HG02840 (cell line): ENCODE measurements around the gene HLA-G.

Experiments used
- ATAC-seq: cut with Tn5 transposase; IDR thresholded peaks from one replicate; pipeline ENCODE4 v1.9.1; 2021; ENCODE audit warnings: mild to moderate bottlenecking, moderate library complexity, moderate number of reproducible peaks; ENCODE audit not compliant: unreplicated experiment, low FRiP score

The HLA-G gene

DNA sequence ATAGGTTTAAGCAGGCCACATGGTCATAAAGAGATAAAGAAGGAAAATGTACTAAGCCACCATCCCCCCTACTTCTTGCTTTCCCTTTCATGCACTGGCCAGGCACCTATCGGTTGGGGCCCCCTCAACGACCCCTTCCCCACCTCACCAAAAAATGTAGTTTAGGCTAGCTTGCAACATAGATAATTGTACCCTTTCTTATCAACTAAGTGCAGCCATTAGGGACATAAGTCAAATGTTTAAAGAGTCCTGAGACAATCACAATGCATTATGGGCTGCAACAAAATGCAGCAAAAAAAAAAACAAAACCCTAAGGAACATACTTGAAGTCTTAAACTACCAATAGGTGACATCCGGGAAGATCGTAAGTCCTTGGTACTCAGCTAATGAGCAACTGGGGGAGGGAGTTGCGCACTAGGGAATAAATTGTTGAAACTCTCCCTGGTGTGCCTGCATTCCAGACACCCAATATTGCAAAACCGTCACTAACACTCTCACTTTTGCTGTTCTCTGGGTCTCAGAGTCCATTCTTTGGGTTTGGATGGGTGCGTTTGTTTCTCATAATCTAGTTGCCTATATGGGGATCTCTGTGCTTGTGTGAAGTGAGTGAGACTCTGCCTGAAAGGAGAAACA is 12.4 kb upstream of the HLA-G start:
- no peak for ATAC-seq

DNA sequence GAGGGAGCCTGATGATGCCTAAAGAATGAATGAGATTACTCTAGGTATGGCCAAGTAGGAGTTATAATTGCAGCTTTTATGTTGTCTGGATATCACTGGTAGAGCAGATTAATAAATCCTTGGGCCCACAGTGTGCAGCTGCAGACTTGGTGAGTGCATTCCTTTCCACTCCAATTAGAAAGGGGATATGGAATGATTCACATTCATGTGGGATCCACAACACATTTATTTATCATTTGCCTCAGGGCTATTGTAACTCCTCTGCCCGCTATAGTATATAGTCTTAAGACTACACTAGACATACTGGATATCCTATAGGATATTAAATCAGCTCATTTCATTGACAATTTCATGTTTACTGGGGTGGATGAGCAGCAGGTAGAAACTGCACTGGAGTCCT is 11.6 kb upstream of the HLA-G start:
- ATAC-seq = no peak

DNA sequence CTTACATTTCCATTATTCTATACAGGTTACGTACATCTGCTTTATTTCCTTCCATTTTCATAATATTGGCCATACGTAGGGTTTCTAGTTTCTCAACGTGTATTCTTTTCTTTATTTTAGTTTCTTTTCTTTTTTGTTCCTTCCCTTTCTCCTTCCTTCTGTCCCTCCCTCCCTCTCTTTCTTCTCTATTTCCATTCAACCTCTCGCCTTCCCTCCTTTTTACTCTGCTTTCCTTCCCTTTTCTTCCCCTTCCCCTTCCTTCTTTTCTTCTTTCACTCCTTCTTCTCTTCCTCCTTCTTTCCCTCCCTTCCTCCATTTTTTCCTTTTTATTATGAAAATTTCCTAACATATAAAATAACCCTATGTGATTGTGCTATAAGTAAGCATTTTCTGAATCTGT is 8.7 kb upstream of the HLA-G start:
- ATAC-seq = no peak

DNA sequence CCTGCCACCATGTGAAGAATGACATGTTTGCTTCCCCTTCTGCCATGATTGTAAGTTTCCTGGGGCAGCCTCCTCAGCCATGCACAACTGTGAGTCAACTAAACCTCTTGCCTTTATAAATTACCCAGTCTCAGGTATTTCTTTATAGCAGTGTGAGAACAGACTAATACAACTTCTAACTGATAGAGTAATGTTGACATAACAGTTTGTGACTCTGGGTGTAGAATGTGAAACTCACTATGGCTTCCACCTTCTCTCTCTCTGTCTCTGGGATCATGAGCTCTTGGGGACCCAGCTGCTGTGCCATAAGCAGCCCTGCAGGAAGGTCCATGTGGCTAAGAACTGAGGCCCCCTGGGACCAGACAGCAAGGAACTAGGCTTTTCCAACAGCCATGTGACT is 3.5 kb upstream of the HLA-G start:
- ATAC-seq = no peak

DNA sequence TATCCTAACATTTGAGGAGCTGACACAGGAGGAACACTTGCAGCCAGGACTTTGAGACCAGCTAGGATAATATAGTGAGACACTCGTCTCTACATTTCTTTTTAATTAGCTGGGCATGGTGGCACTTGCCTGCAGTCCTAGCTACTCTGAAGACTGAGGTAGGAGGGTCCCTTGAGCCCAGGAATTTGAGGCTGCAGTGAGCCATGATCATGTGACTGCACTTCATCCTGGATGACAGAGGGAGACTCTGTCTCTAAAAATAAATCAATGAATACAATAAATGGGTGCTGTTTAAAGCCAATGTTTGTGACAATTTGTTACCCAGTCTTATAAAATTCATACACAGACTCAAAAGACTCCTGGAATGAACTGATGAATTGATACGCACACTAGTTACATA is 1.8 kb upstream of the HLA-G start:
- ATAC-seq = no peak

DNA sequence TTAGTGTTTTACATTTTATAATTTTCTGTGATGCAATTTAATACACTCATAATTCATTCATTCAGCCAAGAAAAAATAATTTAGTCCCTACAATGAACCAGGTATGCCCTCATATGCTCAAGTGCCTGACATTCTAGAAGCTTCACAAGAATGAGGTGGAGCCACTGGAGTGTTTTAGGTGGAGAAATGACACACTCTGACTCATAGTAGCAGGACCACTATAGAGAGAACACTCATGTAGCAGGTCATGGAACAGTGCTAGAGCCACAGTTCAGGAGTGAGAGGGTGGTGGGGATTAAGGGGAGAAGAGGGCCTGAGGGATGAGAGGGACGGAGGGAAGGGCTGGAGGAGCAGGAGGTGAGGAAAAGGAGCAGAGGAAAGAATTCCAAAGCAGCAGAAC is 1.4 kb upstream of the HLA-G start:
- no peak for ATAC-seq

DNA sequence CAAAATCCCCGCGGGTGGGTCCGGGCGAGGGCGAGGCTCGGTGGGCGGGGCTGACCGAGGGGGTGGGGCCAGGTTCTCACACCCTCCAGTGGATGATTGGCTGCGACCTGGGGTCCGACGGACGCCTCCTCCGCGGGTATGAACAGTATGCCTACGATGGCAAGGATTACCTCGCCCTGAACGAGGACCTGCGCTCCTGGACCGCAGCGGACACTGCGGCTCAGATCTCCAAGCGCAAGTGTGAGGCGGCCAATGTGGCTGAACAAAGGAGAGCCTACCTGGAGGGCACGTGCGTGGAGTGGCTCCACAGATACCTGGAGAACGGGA is 809 bp downstream of the HLA-G start:
- ATAC-seq = no peak

DNA sequence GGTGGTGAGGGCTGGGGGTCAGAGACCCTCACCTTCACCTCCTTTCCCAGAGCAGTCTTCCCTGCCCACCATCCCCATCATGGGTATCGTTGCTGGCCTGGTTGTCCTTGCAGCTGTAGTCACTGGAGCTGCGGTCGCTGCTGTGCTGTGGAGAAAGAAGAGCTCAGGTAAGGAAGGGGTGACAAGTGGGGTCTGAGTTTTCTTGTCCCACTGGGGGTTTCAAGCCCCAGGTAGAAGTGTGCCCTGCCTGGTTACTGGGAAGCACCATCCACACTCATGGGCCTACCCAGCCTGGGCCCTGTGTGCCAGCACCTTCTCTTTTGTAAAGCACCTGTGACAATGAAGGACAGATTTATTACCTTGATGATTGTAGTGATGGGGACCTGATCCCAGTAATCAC is 2.1 kb downstream of the HLA-G start:
- ATAC-seq = no peak

DNA sequence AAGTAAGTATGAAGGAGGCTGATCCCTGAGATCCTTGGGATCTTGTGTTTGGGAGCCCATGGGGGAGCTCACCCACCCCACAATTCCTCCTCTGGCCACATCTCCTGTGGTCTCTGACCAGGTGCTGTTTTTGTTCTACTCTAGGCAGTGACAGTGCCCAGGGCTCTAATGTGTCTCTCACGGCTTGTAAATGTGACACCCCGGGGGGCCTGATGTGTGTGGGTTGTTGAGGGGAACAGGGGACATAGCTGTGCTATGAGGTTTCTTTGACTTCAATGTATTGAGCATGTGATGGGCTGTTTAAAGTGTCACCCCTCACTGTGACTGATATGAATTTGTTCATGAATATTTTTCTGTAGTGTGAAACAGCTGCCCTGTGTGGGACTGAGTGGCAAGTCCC is 2.8 kb downstream of the HLA-G start:
- no peak for ATAC-seq

DNA sequence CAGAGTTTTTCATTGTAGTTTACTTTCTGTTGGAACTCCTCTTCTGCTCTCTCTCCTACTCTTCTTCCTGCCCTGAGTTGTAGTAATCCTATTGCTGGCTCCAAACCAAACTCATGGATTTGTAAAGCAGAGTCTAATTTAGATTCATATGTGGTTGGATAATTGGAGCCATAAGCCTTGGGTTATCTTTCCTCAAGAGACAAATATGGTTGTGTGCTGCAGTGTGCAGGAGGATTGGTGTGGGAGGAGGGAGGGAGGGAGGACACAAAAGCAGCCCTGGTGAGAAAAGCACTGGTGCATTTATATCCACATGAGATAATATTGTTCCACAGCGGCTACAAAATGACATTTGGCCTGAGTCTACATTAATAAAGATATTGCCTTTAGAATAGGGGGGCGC is 4.2 kb downstream of the HLA-G start:
- no peak for ATAC-seq

DNA sequence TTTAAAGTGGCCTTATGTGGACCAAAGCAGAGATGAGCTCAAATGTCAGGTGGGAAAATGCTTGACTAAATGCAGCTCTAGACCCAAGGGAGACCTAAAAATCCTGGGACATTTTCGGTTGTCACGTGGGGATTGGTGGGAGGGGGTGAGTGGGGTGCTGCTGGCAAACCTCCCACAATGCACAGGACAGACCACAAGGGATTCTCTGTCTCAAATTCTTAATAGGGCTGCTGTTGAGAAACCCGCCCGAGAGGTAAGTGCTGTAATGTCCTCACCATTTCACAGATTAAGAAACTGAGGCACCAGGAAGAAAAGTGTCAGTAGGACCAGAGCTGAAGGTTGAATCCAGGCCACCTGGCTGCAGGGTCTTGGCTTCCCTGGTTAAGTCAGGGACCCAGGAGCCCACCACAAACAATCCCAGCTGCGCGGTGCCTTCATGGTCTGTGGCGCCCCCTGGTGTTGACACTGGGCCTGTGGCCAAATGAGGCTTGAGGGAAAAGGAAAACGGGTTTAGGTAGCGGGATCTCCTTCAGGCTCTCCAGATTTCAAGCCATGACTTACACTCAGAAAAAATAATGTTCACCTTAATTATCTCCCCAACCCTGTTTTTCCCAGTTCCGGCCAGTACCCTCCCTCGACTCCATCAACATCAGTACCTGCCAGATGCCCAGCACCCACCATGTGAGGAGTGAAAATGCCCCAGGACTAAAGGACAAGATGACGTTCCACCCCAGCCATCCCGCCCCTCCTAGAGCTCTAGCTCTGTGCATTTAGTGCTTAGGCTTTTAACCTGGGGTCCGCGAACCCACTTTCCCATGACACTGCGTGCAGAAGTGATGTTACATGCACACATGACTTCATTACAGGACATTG is 7.2 kb downstream of the HLA-G start:
- no peak for ATAC-seq

DNA sequence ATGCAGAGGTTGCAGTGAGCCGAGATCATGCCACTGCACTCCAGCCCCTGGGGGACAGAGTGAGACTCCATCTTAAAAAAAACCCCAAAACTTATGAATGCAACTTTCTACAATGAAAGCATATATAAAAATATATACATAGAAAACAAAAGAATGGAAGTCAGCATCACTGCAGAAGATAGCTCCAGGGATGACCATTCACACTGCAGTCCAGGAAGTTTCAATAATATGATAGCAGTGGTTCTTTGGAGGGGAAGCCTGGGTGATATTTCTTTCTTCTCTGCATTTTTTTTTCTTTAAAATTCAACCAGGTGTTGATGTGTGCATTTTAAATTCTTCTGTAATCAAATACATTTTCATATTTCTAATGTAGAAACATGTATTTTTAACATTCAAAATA is 12.3 kb downstream of the HLA-G start:
- ATAC-seq = no peak

DNA sequence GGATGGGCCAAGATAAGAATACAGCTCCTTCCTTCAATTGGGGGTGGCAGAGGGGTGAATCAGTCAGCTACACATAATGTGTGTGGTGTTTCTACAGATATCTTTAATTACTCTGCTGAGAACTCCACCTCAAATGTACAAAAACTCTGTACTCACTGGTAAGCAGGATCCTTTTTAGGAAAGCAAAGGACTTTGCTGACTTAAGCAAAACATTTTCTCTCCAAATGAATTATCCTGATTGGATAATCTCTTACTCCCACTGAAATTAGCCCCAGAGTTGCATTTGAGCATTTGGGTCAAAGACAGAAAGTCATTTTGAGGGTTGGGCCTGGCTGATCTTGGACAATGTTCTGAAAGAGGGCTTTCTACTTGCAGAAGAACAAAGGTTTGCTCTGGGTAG is 13.4 kb downstream of the HLA-G start:
- no peak for ATAC-seq

DNA sequence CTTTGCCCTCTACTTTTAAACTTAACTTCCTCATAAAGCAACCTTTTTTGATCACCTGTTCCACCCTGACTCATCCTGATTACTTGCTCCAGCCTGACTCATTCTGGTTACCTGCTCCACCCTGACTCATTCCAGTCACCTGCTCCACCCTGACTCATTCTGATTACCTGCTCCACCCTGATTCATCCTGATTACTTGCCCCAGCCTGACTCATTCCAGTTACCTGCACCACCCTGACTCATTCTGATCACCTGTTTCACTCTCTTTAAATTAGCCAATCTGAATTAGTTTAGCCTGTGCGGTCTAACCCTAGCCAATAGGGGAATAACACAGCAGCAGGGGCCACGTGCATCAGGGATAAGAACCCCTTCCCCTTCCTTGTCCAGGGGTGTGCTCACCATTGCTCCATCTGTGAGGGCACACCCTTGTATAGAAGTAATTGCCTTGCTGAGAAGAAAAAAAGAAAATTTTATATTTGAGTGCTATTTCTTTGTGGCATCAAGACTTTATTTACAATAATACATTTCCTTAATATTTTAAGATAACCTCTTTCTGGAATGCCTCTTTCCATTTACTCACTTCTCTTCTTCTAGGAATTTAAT is 17.9 kb downstream of the HLA-G start:
- ATAC-seq = no peak

DNA sequence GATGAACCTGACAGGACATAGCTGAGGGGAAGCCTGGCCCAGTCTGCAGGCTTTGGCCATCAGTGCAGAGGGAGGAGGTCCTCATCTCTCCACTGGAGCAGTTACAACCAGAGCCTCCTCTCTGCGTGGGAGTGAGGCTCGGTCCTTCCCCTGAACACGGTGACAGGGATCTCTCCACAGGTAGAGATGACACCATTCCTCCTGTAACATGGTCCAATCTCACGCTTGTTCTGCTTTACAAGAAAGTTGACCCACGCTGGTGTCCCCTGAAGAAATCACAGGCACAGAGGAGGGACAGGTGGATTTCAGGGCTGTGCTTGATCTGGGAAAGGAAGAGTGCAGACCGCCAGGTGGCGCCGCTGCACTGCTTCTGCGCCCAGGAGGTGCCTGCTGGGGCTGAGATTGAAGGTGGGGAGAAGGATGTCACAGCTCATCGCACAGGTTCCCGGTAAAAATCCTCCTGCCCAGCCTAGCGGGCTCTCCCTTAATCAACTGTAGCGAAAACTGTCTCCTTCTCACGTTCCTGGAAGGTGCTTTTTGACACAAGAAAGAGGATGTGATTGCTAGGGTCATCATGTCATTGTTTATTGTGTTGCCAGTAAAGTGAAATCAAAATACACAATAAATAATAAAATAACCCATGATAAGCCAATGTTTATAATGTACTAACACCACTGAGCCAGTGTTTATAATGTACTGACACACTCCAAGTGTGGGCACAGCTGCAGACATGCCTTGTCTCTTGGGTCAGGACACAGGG is 20.4 kb downstream of the HLA-G start:
- ATAC-seq = no peak

DNA sequence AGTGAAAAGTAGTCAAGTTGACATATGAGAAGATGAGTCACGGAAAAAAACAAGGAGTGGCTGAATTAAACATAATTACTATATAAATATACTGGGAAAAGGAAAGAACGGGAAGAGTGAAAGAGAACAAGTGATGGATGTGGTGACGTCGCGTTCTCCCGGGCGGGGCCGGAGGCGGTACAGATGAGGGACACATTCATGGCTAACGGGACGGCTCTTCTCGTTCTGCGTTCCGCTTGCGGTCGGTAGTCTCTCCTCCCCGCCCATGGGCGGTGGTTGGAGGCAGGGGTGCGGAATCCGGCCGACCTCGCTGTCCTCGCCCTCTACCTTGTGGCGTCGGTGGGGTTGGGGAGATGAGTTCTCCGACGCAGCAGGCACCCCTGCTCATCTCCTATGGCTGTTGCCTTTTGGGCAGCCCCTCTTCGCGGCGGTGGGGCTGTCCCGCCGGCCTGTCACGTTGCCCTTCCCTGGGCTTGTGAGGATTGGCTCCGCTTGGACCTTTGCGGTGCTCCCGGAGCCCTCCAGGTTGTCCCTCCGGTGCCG is 22.5 kb downstream of the HLA-G start:
- ATAC-seq = no peak

DNA sequence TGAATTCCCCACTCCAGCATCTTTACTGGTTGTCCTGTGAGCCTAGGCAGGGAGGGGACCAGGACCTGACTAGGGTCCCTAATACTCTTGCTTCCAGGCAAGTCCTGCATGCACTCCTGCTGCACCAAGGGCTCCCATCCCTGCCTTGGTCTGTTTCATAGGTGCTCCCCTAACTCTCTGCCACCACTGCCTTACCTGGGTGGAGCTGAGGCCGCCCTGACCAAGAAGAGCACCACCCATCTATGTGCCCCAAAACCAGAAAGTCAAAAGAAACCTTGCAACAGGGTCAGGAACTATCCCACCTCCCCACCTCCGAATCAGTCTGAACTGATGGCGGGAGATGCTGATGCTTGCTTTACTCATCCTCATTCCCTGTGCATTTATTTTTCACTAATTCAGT is 23.6 kb downstream of the HLA-G start:
- no peak for ATAC-seq

DNA sequence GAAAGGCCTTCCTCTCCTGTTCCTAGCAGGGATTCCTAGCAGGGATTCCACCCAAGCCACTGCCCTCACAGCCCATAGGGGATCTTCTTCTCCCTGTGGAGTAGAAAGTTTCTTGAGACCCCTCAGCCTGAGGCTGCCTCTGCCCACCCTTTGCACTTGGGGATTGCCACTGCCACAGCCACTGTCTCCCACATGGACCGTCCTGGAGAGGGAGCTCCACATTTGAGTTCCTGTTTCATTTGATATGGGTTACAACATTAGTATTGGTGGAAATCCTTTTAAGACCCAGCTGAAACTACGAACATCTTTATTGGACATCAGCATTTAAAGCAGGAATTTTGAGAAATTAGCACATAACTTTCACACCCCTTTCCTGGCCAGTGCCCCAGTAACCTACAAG is 25.6 kb downstream of the HLA-G start:
- ATAC-seq = no peak

DNA sequence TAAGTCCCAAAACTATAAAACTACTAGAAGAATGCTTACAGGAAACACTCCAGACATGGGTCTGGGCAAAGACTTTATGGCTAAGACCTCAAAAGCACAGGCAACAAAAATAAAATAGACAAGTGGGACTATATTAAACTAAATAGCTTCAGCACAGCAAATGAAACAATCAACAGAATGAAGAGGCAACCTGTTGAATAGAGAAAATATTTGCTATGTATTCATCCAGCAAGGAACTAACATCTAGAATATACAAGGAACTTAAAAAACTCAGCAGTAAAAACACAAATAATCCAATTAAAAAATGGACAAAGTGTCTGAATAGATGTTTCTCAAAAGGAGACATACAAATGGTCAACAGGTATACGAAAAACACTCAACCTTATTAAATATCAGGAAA is 30.4 kb downstream of the HLA-G start:
- ATAC-seq = no peak

DNA sequence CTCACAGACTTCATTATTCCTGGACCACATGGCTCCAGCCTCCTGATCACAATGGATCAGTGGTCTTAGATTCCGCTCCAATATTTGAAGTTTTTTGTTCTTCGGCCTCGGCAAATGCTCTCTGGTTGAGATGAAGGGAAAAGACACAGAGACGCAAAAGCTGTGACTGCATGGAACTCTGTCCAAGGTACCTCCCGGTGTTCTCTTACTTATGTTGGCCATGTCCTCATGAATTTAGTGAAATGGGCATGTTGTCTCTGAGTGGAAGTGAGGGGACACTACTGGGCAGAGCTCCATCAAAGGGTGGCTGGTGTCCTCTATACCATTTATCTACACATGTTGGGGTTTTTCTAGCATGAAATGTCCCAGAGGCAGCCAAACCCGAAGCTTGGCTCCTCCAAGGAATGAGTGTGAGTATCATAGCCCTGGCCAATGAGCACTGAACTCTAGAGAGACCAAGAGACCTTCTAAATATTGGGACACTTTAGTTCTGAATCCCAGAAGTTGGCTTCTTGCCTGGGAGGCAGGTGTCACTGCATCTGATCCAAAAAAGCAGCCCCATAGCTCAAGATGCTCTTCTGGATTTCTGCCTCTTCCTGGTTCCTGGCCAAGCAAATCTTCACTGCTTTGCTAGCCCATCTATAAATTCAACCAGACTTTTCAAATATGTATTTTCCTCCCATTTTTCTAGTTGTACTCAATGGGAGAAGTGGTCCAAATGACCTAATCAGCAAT is 34.1 kb downstream of the HLA-G start:
- no peak for ATAC-seq
